ENCODE measurements around the gene PAPPA2. TPM values are rescaled to one million over a fixed set of nuclear protein-coding genes. Genes with fewer than 3 reads are reported as not detected.

PAPPA2 gene
- total RNA-seq, 2 donors from 2014 or later = 0.19 to 1.2 TPM

DNA sequence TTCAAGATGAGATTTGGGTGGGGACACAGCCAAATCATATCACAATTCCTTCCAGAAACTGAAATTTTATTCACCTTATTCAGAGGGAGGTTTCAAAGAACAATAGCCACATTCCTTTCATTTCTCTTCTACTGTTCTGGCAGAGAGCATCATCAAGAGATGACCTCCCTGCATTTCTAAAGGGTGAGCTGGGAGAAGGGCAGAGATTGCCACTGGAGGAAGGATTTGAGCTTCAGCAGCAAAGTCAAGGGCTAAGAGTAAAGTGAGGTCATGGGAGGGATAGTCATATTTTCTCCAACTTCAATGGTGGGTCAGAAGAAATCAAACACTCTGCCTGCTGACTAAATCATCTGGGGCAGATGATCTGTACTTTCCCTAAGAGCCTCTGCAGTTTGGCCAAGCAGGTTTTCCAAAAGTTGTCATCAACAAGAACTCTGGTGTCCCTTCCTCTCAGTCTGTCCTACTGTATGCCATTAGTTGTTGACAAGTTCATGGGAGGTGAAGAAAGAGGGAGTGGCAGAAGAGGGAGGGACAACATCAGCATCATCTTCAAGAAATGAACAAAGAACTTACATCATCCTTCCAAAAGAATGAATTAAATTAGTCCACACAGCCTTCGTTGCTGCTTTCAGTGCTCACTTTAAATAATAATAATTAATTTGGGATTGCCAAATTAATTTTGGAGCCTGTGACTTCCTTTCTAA lies 403.2 kb downstream of the PAPPA2 start:
- no peaks in the 10 kb centered on the region for H3K36me3 ChIP-seq
- TF ChIP-seq, protein P1, sequence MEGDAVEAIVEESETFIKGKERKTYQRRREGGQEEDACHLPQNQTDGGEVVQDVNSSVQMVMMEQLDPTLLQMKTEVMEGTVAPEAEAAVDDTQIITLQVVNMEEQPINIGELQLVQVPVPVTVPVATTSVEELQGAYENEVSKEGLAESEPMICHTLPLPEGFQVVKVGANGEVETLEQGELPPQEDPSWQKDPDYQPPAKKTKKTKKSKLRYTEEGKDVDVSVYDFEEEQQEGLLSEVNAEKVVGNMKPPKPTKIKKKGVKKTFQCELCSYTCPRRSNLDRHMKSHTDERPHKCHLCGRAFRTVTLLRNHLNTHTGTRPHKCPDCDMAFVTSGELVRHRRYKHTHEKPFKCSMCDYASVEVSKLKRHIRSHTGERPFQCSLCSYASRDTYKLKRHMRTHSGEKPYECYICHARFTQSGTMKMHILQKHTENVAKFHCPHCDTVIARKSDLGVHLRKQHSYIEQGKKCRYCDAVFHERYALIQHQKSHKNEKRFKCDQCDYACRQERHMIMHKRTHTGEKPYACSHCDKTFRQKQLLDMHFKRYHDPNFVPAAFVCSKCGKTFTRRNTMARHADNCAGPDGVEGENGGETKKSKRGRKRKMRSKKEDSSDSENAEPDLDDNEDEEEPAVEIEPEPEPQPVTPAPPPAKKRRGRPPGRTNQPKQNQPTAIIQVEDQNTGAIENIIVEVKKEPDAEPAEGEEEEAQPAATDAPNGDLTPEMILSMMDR (IDR thresholded peaks at IDR 0.05) = no peak
- no peaks in the 10 kb centered on the region for H3K27me3 ChIP-seq

DNA sequence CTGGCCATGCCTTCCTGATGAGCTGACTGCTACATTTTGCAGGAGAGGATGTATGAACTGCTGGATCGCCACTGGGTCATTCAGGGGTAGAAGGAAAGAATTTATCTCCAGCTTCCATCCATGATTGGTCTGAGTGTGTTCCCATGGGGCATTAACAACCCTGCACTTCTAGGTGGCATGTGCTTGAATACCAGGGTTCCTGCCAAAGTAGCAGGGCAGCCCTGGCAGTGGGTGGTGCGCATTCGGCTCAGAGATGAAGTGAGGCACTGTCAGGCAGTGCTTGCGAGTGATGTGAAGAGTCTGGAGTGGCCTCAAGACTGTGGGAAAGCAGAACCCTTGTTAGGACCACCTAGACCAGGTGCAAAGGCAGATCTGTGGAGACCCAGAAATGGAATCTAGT lies 406.6 kb downstream of the PAPPA2 start:
- Histone ChIP-seq H3K9me3 (no peaks in the 10 kb centered on the region), H3K27ac (no peak overlapping the region), H3K4me3 (no peak overlapping the region), H3K27me3 (no peaks in the 10 kb centered on the region), H3K36me3 (no peaks in the 10 kb centered on the region), H3K4me1 (no peaks in the 10 kb centered on the region)
- TF ChIP-seq, protein P1 (IDR thresholded peaks at IDR 0.05) = no peak
- DNase-seq (ENCODE audit: low spot score) = no peak

More for the DNA sequence above, 403.2 kb downstream of the PAPPA2 start:
- Histone ChIP-seq H3K4me3 (no peak overlapping the region), H3K9me3 (no peaks in the 10 kb centered on the region), H3K4me1 (no peaks in the 10 kb centered on the region), H3K27ac (no peak overlapping the region)
- DNase-seq (ENCODE audit: low spot score) = no peak

DNA sequence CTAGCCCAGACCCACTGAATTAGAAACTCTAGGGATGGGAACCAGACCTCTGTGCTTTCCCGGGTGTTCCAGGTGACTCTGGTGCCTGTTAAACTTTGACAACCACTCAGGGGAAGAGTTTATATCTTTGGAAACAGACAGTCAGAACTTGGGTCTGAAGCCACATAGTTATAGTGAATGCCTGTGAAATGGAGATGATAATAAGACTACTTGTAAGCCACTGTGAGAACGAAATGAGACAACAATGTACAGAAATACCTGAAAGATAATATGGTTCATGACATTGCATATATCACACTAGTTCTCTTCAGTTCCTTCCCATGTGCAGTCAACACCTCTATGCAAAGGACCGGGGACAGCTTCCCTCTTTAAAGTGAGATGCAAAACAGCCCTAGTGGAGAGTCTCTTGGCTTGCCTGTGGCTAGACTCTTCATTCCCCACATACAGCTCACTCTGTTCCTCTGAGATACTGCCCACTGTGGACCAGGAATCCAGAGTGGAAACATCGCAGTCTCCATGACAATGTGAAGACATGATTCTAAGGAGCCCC lies 414.1 kb downstream of the PAPPA2 start:
- Histone ChIP-seq H3K36me3 (no peaks in the 10 kb centered on the region), H3K4me3 (no peak overlapping the region), H3K9me3 (no peaks in the 10 kb centered on the region), H3K4me1 (no peaks in the 10 kb centered on the region), H3K27ac (no peak overlapping the region), H3K27me3 (no peaks in the 10 kb centered on the region)
- no peak for DNase-seq (ENCODE audit: low spot score)
- TF ChIP-seq, protein P1 (IDR thresholded peaks at IDR 0.05) = no peak

DNA sequence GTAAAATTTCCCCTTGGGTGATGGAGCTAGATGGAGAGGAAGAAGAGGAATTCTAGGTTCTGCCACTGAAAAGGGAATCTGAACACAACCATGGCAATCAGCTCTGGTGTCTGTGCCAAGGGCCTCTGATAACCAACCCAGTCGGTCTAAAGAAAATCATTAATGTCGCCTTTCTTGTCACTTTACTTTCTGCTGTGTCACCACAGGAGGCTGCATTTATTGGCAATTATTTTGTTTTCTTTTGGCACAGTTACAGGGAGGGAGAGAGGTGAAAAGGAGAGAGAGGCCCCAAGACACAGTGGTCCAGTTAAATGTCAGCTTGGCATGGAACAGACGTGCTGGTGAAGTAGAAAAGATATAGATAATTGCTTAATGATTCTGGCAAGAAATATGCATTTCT lies 414.6 kb downstream of the PAPPA2 start:
- TF ChIP-seq, protein P1 (IDR thresholded peaks at IDR 0.05) = no peak

DNA sequence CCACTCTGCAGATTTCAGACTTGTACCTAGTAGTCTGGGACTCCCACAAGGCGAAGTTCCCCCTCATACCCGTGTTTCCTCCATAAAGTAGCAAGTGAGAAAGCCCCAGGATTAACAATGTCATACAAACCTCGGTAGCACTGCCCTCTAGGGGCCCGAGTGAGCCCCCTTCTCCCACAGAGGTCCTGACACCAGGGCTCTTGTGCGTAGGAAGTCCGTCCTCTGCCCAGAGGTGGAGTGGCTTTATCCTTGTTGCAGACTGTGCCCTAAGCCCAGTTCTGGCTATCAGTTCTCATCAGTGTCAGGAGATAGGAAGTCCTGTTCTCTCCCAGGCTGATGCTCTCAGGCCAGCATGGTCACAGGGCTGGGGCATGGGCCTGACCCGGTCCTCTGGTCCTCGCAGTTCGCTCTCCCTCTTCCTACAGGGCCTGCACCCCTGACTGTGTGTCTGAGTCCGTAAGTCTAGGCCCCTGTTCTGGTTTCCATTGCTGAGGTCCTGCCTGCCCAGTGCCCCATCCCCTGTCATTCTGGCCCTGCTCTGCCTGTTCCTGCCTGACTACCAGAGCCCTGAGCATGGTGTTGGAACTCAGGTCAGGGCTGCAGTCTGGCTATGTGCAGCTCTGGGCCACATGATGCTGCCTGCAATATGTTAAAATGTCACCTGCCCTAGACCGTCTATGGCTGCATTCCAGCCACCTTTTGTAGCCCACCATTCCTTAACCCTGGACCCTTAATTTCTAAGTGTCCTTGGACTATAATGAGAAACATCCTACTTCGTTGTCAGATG lies 416.0 kb downstream of the PAPPA2 start:
- Histone ChIP-seq H3K9me3 (no peaks in the 10 kb centered on the region), H3K4me1 (no peaks in the 10 kb centered on the region), H3K36me3 (no peaks in the 10 kb centered on the region), H3K27me3 (no peaks in the 10 kb centered on the region), H3K4me3 (no peak overlapping the region), H3K27ac (no peak overlapping the region)
- TF ChIP-seq, protein P1 (IDR thresholded peaks at IDR 0.05) = peak in 1 of 2 donors; percentile 8
- DNase-seq (ENCODE audit: low spot score) = no peak

More for the DNA sequence above, 414.6 kb downstream of the PAPPA2 start:
- no peaks in the 10 kb centered on the region for H3K27me3 ChIP-seq
- H3K4me1 ChIP-seq = no peaks in the 10 kb centered on the region
- no peaks in the 10 kb centered on the region for H3K36me3 ChIP-seq
- DNase-seq (ENCODE audit: low spot score) = no peak
- H3K27ac ChIP-seq = no peak overlapping the region
- no peak overlapping the region for H3K4me3 ChIP-seq
- no peaks in the 10 kb centered on the region for H3K9me3 ChIP-seq
